Ovary (tissue), 9 donors: ENCODE results near the gene ZFPM1. TPM values are rescaled to one million over a fixed set of nuclear protein-coding genes. Genes with fewer than 3 reads are reported as not detected.

Source experiments
- DNase-seq, 5 donors: peaks; one replicate each; pipeline ENCODE4 v3.0.0-alpha.2; 2019 to 2020
- H3K27ac ChIP-seq, 2 donors: fragments of 200-600 bp; one replicate each; pipeline versions ENCODE4 v1.5.1 to v1.8.0; 2019 to 2022
- H3K27me3 ChIP-seq: fragments of 200-600 bp; one replicate; pipeline ENCODE4 v1.8.0; 2022
- H3K36me3 ChIP-seq: fragments of 200-600 bp; sonication (generic); one replicate; pipeline ENCODE4 v1.5.1; 2019
- H3K4me1 ChIP-seq: one replicate; pipeline ENCODE4 v1.8.1; 2013; ENCODE audit warnings: mild to moderate bottlenecking, moderate library complexity; ENCODE audit not compliant: insufficient read depth
- H3K4me3 ChIP-seq: fragments of 200-600 bp; sonication (generic); one replicate; pipeline ENCODE4 v1.5.1; 2017
- H3K9me3 ChIP-seq, 2 donors: fragments of 200-600 bp in 1 of 2; sonication (generic) in 1 of 2; one replicate each; pipeline versions ENCODE4 v1.5.1 to v1.8.1; 2013 to 2019; ENCODE audit warnings: mild to moderate bottlenecking in 1 of 2, moderate library complexity in 1 of 2
- CTCF ChIP-seq, 3 donors: fragments of 450-650 bp in 2 of 3; fragments of 200-600 bp in 1 of 3; IDR thresholded peaks; one replicate each; pipeline versions ENCODE4 v1.5.1 to v1.8.0; 2016 to 2022; ENCODE audit warnings: antibody characterized with exemption in 3 of 3, mild to moderate bottlenecking in 1 of 3
- EP300 ChIP-seq: sonication (generic); formaldehyde crosslinking; IDR thresholded peaks from one replicate; pipeline ENCODE4 v1.6.1; 2017; ENCODE audit warnings: antibody characterized with exemption
- POLR2A ChIP-seq: fragments of 450-650 bp; IDR thresholded peaks from one replicate; pipeline ENCODE4 v1.6.1; 2017; ENCODE audit warnings: antibody characterized with exemption, mild to moderate bottlenecking, moderate library complexity
- WGBS, 3 donors: extraction: QIAGEN DNeasy Blood & Tissue Kit in 1 of 3; methylation state at CpG; one replicate each; pipeline versions ENCODE4 v1.1.5 to v1.1.7; 2013 to 2017; 5-methylcytosine and 5-hydroxymethylcytosine counted together
- intact Hi-C, 4 donors: fragments of 100-400 bp; cut with DNase I; formaldehyde crosslinking; loops; one replicate each; pipeline versions ENCODE4 v1.11.0 to v1.15.1; 2022 to 2023
- polyA plus RNA-seq, 2 donors: library from polyadenylated mRNA; stranded (reverse); fragments of 200-250 nt in 1 of 2; fragments of 350-450 nt in 1 of 2; fragmentation: Illumina TruSeq in 1 of 2; extraction: RNeasy Lipid Tissue Mini Kit (QIAGEN cat#74804) in 1 of 2; gene quantifications; one replicate each; pipeline ENCODE4 v1.2.3, GENCODE V29; 2013 to 2014
- total RNA-seq, 7 donors: library from RNA; depleted of rRNA in 2 of 7; stranded (reverse); fragments of >200 nt in 2 of 7; fragmentation: NEBNext Ultra II Directional in 3 of 7; extraction: Animal tissue kit (Norgen Biotek cat#: 25700) in 3 of 7; gene quantifications; one replicate each; pipeline versions ENCODE4 v1.1.0 to v1.2.4, GENCODE V29; 2016 to 2023
- donor health status: DM: no; HTN: no; CAD: no; lungs with moderate emphysema.
- donor health status: DM: no; HTN: no; CAD: no.
- donor health status: Bipolar disorder and iron deficiency.
- donor health status: DM: yes; HTN: yes; CAD: no.
- donor health status: DM: no; HTN: no; CAD: no.
- donor health status: DM: yes; HTN: yes; CAD: no.

Gene ZFPM1
- total and polyA plus RNA-seq, 9 donors = 0.10 to 11.4 (median 3.5) TPM

DNA sequence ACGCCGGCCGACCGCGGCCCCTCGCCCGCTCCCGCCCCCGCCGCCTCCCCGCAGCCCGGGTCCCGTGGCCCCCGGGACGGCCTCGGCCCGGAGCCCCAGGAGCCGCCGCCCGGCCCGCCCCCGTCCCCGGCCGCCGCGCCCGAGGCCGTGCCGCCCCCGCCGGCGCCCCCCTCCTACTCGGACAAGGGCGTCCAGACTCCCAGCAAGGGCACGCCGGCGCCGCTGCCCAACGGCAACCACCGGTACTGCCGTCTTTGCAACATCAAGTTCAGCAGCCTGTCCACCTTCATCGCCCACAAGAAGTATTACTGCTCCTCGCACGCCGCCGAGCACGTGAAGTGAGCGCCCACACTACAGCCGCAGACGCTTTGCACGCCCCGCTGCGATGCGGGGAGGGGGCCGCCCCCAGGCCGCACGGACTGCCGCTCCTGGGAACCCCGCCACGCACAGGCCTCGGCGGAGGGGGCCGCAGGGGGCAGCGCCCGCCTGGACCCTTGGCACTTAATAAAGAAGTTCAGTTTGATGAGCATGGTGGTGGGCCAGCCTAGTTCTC, 81.6 kb downstream of the ZFPM1 start:
- 8 to 16% (median 16%) methylated on average over 32 to 65 of the region's 65 CpGs for WGBS, 3 donors
- Histone ChIP-seq H3K27ac (peak overlapping the region in 1 of 2 donors; percentile 83), H3K36me3 (no peaks in the 10 kb centered on the region), H3K9me3 (no peaks in the 10 kb centered on the region), H3K4me1 (peaks cover 17% of the 10 kb centered on the region), H3K27me3 (no peaks in the 10 kb centered on the region), H3K4me3 (peak overlapping the region; percentile 65)
- intact Hi-C loops = no loop called here
- DNase-seq = peak; percentile 39 to 72 (median 61)
- TF ChIP-seq POLR2A (no peak), EP300 (no peak), CTCF (IDR thresholded peaks at IDR 0.05) (no peak)

GRCh38 chr16:88535191-88535856, 82.2 kb downstream of the ZFPM1 start:
- peak overlapping the region; percentile 65 for H3K4me3 ChIP-seq
- peak overlapping the region in 1 of 2 donors; percentile 5 for H3K27ac ChIP-seq

GRCh38 chr16:88535857-88536222, 82.8 kb downstream of the ZFPM1 start:
- intact Hi-C loops = no loop called here
- no peak overlapping the region for H3K27ac ChIP-seq
- WGBS, 3 donors = 77 to 83% (median 80%) methylated on average over 9 of the region's 9 CpGs
- DNase-seq = no peak
- H3K9me3 ChIP-seq = no peaks in the 10 kb centered on the region
- TF ChIP-seq CTCF (IDR thresholded peaks at IDR 0.05) (no peak), EP300 (no peak), POLR2A (no peak)
- peaks cover 16% of the 10 kb centered on the region for H3K4me1 ChIP-seq
- no peaks in the 10 kb centered on the region for H3K36me3 ChIP-seq
- no peak overlapping the region for H3K4me3 ChIP-seq
- no peaks in the 10 kb centered on the region for H3K27me3 ChIP-seq

More at GRCh38 chr16:88535191-88535856, 82.2 kb downstream of the ZFPM1 start:
- Histone ChIP-seq H3K27me3 (no peaks in the 10 kb centered on the region), H3K9me3 (no peaks in the 10 kb centered on the region), H3K4me1 (peaks cover 16% of the 10 kb centered on the region), H3K36me3 (no peaks in the 10 kb centered on the region)
- peak in 3 of 5 donors; percentile 52 to 55 (median 54) for DNase-seq
- 81 to 83% (median 82%) methylated on average over 22 of the region's 22 CpGs for WGBS, 3 donors
- TF ChIP-seq EP300 (no peak), CTCF (IDR thresholded peaks at IDR 0.05) (no peak), POLR2A (no peak)
- intact Hi-C loops = no loop called here

DNA sequence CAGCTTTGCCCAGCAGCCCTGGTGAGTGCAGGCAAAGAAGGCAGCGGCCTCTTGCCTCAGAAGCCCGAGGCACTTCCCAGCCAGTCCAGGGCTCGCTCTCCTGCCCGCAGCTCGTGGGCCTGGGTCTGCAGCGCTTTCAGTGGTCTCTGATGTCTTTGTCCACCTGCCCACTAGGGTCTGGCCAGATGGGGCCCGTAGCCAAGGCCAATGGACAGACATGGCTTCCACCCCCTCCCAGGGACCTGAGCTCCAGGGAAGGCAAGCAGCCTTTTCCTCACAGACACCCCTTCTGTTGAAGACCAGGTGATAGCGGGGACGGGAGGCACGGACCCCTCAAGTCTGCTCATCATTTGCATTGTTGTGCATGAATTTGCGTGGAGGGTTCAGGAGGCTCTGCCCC, 83.4 kb downstream of the ZFPM1 start:
- WGBS, 3 donors = 81 to 82% (median 81%) methylated on average over 11 of the region's 11 CpGs
- Histone ChIP-seq H3K36me3 (no peaks in the 10 kb centered on the region), H3K9me3 (no peaks in the 10 kb centered on the region), H3K4me1 (peaks cover 12% of the 10 kb centered on the region), H3K27ac (no peak overlapping the region), H3K27me3 (no peaks in the 10 kb centered on the region), H3K4me3 (no peak overlapping the region)
- intact Hi-C loops = no loop called here
- TF ChIP-seq CTCF (IDR thresholded peaks at IDR 0.05) (no peak), EP300 (no peak), POLR2A (no peak)
- peak in 1 of 5 donors; percentile 31 for DNase-seq
